Keratinocyte (primary cell): ENCODE results near the gene CEP57L1.

Experiments
- CTCF ChIP-seq, 3 experiments: IDR thresholded peaks in 1 of 3; conservative IDR thresholded peaks in 1 of 3; optimal IDR thresholded peaks in 1 of 3; 2 replicates in 2 of 3; 3 replicates in 1 of 3; pipeline versions ENCODE3 to v1.5.1; 2011; ENCODE audit warnings: low read length in 3 of 3, mild to moderate bottlenecking in 3 of 3, moderate library complexity in 2 of 3, control low read depth in 1 of 3, inconsistent platforms in 1 of 3; ENCODE audit not compliant: insufficient read depth in 2 of 3; ENCODE audit errors: extremely low read depth in 1 of 3
- EZH2 ChIP-seq: IDR thresholded peaks from one replicate; pipeline ENCODE4 v1.6.1; 2012; ENCODE audit warnings: inconsistent platforms, mild to moderate bottlenecking, low read length, moderate library complexity

GRCh38 chr6:109178921-109179320 lies 83.6 kb downstream of the CEP57L1 start:
- TF ChIP-seq CTCF (optimal IDR thresholded peaks at IDR 0.05 in 1 of 3, IDR thresholded peaks at IDR 0.05 in 1 of 3, conservative IDR thresholded peaks at IDR 0.05 in 1 of 3; ENCODE audit: extremely low read depth in 1 of 3, insufficient read depth in 2 of 3, low read length in 3 of 3) = no peak
- TF ChIP-seq EZH2 = no peak
